ENCODE data around the gene TCP11X1.
"Not testable (repeated sequence)": the region's sequence is repeated elsewhere in the genome, so short reads cannot be mapped to it uniquely, and the experiment has no call there.

Gene TCP11X1

DNA sequence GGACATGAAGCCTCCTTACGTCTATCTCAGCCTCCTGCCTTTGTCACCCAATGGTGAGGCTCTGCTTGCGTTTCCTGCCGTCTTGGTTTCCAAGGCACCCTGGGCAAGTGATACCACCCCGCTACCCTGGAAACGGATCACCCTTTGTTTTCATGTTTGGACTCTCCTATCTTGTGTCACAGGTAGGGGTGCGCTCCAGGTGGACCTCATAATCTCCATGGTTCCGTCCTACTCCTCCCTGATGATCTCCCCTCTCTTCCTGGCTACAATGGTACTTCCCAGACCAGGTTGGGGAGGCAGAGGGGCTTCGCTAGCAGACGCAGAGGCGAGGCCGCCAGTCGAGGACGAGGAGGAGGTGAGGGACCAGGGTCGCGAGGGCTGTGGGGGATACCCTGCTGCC is at the start of gene TCP11X1:
TSS of gene TCP11X1 (plus strand) at position 316 of the 400 bp plus-strand sequence.
- DNase-seq = not testable (repeated sequence)

DNA sequence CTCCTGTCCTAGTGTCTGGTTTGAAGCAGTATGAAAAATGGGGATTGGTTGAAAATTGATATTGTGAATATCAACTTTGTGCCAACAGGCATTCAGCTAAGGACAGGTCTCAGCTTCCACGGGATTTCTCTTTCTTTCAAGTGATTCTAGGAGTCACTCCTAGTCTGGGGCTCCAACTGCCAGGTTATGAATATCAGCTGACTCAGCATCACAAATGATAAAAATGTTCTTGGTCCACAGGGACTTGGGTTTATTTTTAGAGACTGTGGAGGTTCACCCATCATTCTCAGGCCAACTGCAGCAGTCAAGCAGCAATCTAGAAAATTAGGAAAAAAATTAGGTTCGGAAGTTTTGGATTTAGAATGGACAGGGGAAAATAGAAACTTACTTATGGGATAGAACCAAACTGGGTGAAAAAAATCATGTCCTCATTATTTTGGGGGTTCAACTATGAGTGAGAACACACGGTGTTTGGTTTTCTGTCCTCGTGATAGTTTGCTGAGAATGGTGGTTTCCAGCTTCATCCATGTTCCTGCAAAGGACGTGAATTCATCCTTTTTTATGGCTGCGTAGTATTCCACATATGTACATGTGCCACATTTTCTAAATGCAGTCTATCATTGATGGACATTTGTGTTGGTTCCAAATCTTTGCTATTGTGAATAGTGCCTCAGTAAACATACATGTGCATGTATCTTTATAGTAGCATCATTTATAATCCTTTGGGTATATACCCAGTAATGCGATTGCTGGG is 29.0 kb upstream of the TCP11X1 start:
- DNase-seq = no peak

DNA sequence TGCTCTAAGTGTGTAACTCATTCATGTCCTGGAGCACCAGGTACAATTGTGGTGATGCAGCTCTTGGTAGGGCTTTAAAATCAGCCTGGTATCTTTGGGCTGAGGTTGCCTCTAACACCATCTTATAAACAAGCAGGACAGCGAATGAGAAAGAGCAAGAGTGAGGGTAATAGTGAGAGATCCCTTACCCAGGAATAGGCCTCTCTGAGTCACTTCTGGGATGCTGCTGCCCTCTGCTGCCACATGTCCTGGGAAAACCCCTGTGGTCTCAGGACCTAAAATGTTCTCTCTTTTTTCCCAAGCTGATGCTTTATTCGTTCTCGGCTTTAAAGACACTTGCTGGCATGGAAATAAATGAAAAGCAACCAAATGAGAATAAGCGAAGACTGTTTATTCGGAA is 7.2 kb upstream of the TCP11X1 start:
- not testable (repeated sequence) for DNase-seq

DNA sequence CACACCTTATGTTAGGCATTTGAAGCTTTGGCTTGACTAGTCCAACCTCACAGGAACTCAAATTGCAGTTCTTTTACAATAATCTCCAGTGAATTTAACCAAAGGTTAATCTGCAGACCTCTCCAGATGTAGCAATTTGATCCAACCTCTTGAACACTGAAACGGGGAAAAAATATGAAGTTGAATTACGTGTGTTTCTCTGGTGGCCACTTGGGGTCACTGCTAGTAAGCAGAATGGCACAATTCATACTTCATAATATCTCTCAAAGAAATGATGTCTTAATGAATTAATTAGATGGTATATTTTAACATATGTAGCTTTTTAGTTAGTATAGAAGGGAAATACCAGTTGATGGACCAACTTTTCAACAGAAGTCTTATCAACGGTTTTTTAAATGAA is 1.4 kb downstream of the TCP11X1 start:
- not testable (repeated sequence) for DNase-seq

DNA sequence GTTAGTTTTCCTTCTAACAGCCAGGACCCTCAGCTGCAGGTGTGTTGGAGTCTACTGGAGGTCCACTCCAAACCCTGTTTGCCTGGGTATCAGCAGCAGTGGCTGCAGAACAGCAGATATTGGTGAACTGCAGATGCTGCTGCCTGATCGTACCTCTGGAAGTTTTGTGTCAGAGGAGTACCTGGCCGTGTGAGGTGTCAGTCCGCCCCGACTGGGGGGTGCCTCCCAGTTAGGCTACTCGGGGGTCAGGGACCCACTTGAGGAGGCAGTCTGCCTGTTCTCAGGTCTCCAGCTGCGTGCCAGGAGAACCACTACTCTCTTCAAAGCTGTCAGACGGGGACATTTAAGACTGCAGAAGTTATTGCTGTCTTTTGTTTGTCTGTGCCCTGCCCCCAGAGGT is 20.6 kb downstream of the TCP11X1 start:
- not testable (repeated sequence) for DNase-seq

DNA sequence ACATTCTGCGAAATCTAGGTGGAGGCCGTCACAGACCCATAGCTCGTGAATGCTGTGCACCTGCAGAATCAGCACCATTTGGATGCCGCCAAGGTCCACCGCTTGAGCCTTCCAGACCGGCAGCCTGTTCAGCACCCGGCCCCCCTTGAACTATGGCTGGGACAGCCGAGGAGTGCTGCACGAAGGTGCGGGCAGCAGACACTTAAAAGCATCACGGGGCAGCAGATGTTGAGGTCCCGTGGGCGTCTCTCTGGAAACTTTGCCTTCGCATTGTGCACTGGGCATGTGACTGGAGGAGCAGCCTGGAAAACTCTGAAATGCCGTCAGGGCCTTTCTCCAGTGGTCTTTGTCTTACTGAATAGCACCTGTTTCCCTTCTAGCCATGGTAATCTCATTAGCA is 25.2 kb downstream of the TCP11X1 start:
- DNase-seq = not testable (repeated sequence)

DNA sequence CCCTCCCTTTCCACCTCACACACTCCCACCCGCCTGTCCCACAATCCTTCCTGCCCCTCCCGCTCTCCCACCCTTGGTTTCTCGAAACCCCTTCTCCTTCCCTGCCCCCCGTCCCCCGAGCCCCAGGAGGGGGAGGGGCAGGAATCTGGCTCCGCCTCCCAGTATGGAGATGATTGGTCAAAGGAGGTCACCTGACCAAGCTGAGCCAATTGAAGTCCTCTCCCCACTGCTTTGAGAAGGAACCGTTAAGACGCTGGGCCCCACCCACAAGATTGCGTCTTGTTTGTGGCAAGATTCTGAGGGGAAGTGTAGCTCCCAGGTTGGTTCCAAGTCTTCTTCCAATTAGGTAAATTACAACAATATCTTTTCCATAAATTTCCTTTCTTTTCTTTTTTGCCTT is 31.8 kb downstream of the TCP11X1 start, which contains the start of gene NXF2:
TSS of gene NXF2 (plus strand) at position 275 of the 400 bp plus-strand sequence. CDS start 59,912 bp downstream, outside the sequence.
- DNase-seq = not testable (repeated sequence)

DNA sequence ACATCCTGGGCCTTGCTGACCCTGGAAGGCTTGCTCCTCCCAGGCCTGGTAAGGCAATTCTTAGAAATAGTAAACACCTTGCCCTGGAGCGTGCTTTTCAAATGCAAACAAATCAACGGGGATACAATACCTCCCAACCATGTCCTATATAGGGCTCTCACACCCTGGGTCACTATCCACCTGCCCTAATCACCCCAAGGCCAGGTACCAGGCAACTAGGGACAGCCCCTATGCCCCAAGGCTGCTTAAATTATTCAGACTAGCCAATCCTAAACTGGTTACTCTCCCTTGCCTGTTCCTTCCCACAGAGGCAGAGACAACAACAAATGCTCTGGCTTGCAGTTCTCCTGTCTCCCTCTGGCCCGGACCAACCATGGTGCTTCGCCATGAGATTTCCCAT is 57.1 kb downstream of the TCP11X1 start:
- DNase-seq = not testable (repeated sequence)
